ENCODE measurements around the gene MAP3K4.

- TF ChIP-seq SP1 (IDR thresholded peaks at IDR 0.05) = no peak
- no peak for TF ChIP-seq FOXK2 (IDR thresholded peaks at IDR 0.05)
- TF ChIP-seq FOXA1 (IDR thresholded peaks at IDR 0.05) = no peak
Measured at GRCh38 chr6:161153725-161154124, 162.2 kb downstream of the MAP3K4 start.
